Heart left ventricle (tissue), 16 donors: Measurements from ENCODE around the gene ELK3. TPM values are rescaled to one million over a fixed set of nuclear protein-coding genes. Genes with fewer than 3 reads are reported as not detected.

ENCODE experiments used
- ATAC-seq, 4 donors: fragments of 200-7000 bp; cut with Tn5 transposase; one replicate each; pipeline ENCODE4 v1.9.1; 2020 to 2022; ENCODE audit warnings: moderate library complexity in 4 of 4, mild to moderate bottlenecking in 3 of 4, moderate number of reproducible peaks in 1 of 4
- DNase-seq, 5 donors: peaks; one replicate each; pipeline ENCODE4 v3.0.0-alpha.2; 2020
- H3K27ac ChIP-seq, 12 donors: fragments of 200-600 bp; sonication (generic) in 4 of 12; one replicate each; pipeline versions ENCODE4 v1.5.0 to v1.8.0; 2016 to 2022; ENCODE audit warnings: mild to moderate bottlenecking in 2 of 12
- H3K27me3 ChIP-seq, 9 donors: fragments of 200-600 bp; sonication (generic) in 2 of 9; one replicate each; pipeline versions ENCODE4 v1.5.1 to v1.8.0; 2016 to 2022; ENCODE audit warnings: mild to moderate bottlenecking in 3 of 9
- H3K36me3 ChIP-seq, 9 donors: fragments of 200-600 bp; sonication (generic) in 2 of 9; one replicate each; pipeline versions ENCODE4 v1.5.0 to v1.8.0; 2018 to 2022; ENCODE audit warnings: mild to moderate bottlenecking in 2 of 9
- H3K4me1 ChIP-seq, 12 donors: fragments of 200-600 bp; sonication (generic) in 4 of 12; one replicate each; pipeline versions ENCODE4 v1.5.0 to v1.8.0; 2016 to 2022; ENCODE audit warnings: mild to moderate bottlenecking in 3 of 12
- H3K4me3 ChIP-seq, 12 donors: fragments of 200-600 bp; sonication (generic) in 4 of 12; one replicate each; pipeline versions ENCODE4 v1.5.0 to v1.8.0; 2017 to 2022; ENCODE audit warnings: mild to moderate bottlenecking in 9 of 12, moderate library complexity in 4 of 12
- H3K9me3 ChIP-seq, 12 donors: fragments of 200-600 bp; sonication (generic) in 4 of 12; one replicate each; pipeline versions ENCODE4 v1.5.0 to v1.8.0; 2016 to 2022; ENCODE audit warnings: mild to moderate bottlenecking in 1 of 12
- POLR2A ChIP-seq, 2 donors: fragments of 450-650 bp; IDR thresholded peaks; one replicate each; pipeline ENCODE4 v1.6.1; 2017; ENCODE audit warnings: antibody characterized with exemption in 2 of 2, mild to moderate bottlenecking in 2 of 2, moderate library complexity in 2 of 2
- WGBS, 4 donors: extraction: QIAGEN DNeasy Blood & Tissue Kit in 2 of 4; methylation state at CpG; one replicate each; pipeline versions ENCODE4 v1.1.5 to v1.1.7; 2013 to 2018; 5-methylcytosine and 5-hydroxymethylcytosine counted together
- intact Hi-C, 10 donors: fragments of 100-400 bp; cut with DNase I; formaldehyde crosslinking; loops; one replicate each; pipeline versions ENCODE4 v1.11.1 to v1.14.2; 2022
- polyA plus RNA-seq, 2 donors: library from polyadenylated mRNA; stranded (reverse); fragments of 200-250 nt; gene quantifications; one replicate each; pipeline ENCODE4 v1.2.3, GENCODE V29; 2013
- total RNA-seq, 9 donors: library from RNA; depleted of rRNA in 2 of 9; stranded (reverse); fragments of >200 nt in 2 of 9; fragmentation: NEBNext Ultra II Directional in 3 of 9; extraction: Animal tissue kit (Norgen Biotek cat#: 25700) in 3 of 9; gene quantifications; one replicate each; pipeline versions ENCODE4 v1.1.0 to v1.2.4, GENCODE V29; 2016 to 2023
- TF ChIP-seq, protein P1 (sequence below), 12 donors: fragments of 200-600 bp; sonication (generic) in 4 of 12; IDR thresholded peaks; one replicate each; pipeline versions ENCODE4 v1.5.0 to v1.8.0; 2018 to 2022; ENCODE audit warnings: antibody characterized with exemption in 12 of 12, mild to moderate bottlenecking in 5 of 12
- donor health status: ischemic (EF 13 %, LVEDD 7.1; RV severe dilation, severe dysfunction).
- donor health status: healthy with polysubstance abuse.
- donor health status: DM: no; HTN: yes; CAD: no.
- donor health status: DM: no; HTN: no; CAD: no.
- donor health status: ischemic (EF 25% LVEDD 6.9; RV normal size, moderate dysfunction).
- donor health status: ischemic (EF 25% LVEDD 5.7; RV mildly dilated, moderate dysfunction).
- donor health status: healthy.
- donor health status: DM: yes; HTN: yes; CAD: no.
- donor health status: ischemic (EF 35%, LVEDD 5.7; RV mildly dilated, moderate dysfunction).
- donor health status: nonischemic (EF 11% LVEDD 7.7; RV severe dilation, severe dysfunction).
- donor health status: DM: yes; HTN: yes; CAD: no.
- donor health status: PGD.
- donor health status: ischemic (EF 29% LVEDD 5.4; RV normal size, mild dysfunction).
- donor health status: nonischemic (EF 23%, LVEDD 6.1; RV moderate dilation, normal function).

The ELK3 gene
- total and polyA plus RNA-seq, 11 donors = 5.7 to 42.3 (median 18.6) TPM

- ATAC-seq (no peak), DNase-seq (no peak)
- peaks cover 0 to 100% (median 91%) of the 10 kb centered on the region in 9 donors for H3K36me3 ChIP-seq
- no peaks in the 10 kb centered on the region for H3K4me1 ChIP-seq
- no peak for TF ChIP-seq POLR2A (IDR thresholded peaks at IDR 0.05)
- TF ChIP-seq, protein P1, sequence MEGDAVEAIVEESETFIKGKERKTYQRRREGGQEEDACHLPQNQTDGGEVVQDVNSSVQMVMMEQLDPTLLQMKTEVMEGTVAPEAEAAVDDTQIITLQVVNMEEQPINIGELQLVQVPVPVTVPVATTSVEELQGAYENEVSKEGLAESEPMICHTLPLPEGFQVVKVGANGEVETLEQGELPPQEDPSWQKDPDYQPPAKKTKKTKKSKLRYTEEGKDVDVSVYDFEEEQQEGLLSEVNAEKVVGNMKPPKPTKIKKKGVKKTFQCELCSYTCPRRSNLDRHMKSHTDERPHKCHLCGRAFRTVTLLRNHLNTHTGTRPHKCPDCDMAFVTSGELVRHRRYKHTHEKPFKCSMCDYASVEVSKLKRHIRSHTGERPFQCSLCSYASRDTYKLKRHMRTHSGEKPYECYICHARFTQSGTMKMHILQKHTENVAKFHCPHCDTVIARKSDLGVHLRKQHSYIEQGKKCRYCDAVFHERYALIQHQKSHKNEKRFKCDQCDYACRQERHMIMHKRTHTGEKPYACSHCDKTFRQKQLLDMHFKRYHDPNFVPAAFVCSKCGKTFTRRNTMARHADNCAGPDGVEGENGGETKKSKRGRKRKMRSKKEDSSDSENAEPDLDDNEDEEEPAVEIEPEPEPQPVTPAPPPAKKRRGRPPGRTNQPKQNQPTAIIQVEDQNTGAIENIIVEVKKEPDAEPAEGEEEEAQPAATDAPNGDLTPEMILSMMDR (IDR thresholded peaks at IDR 0.05) = no peak
- H3K9me3 ChIP-seq = no peaks in the 10 kb centered on the region
- H3K4me3 ChIP-seq = no peak overlapping the region
- H3K27me3 ChIP-seq = no peaks in the 10 kb centered on the region
- intact Hi-C loops = loop anchor here in 2 of 10 donors (5.0 to 10.0 kb wide), 2 partner anchors 112 to 220 kb away; no protein-coding TSS in a partner anchor
- no peak overlapping the region for H3K27ac ChIP-seq
These were observed 91.0 kb downstream of the ELK3 start for GRCh38 chr12:96285158-96285557.

DNA sequence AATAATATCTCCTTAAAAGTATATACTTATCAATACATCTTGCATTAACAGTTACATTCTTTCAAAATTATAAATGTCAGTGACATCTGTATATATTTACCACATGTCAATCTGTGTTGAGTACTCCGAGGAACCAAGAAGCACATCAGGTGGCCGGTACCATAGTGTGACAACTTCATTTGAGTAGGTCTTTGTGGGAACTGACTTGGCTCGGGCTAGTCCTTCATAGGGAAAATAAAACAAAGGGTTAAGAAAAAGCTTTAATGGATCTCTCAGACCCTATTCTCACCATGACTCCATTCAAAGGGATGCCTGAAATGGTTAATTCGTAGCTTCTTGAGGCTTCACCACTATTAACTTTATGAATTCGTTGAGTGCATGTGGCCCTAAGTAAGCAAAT lies 94.9 kb downstream of the ELK3 start:
- H3K4me1 ChIP-seq = no peaks in the 10 kb centered on the region
- no peaks in the 10 kb centered on the region for H3K9me3 ChIP-seq
- no peak for TF ChIP-seq POLR2A (IDR thresholded peaks at IDR 0.05)
- TF ChIP-seq, protein P1 (IDR thresholded peaks at IDR 0.05) = no peak
- peaks cover 0 to 99% (median 89%) of the 10 kb centered on the region in 9 donors for H3K36me3 ChIP-seq
- no peak overlapping the region for H3K4me3 ChIP-seq
- H3K27me3 ChIP-seq = no peaks in the 10 kb centered on the region
- ATAC-seq = no peak
- intact Hi-C loops = loop anchor here in 2 of 10 donors (5.0 to 10.0 kb wide), 2 partner anchors 108 to 216 kb away; no protein-coding TSS in a partner anchor
- H3K27ac ChIP-seq = no peak overlapping the region
- DNase-seq = no peak
- 81 to 90% (median 86%) methylated on average over 5 of the region's 5 CpGs for WGBS, 4 donors

DNA sequence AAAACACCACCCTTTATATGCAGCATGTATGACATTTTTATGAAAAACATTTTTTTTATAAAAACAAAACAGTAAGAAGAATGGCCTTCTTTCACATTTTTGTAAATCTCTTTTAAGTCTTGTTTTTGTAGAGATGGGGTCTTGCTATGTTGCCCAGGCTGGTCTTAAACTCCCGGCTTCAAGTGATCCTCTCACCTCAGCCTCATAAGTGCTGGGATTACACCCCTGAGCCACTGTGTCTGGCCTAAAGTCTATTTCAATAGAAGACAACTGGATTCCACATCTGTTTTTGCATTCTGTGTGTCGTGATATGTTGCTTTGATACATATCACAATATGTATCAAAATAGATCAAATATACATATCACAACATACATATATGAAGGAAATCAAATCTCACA lies 98.9 kb downstream of the ELK3 start:
- Histone ChIP-seq H3K4me3 (no peak overlapping the region), H3K36me3 (peaks cover 0 to 94% (median 77%) of the 10 kb centered on the region in 9 donors), H3K27me3 (no peaks in the 10 kb centered on the region), H3K4me1 (no peaks in the 10 kb centered on the region), H3K9me3 (no peaks in the 10 kb centered on the region), H3K27ac (no peak overlapping the region)
- TF ChIP-seq, protein P1 (IDR thresholded peaks at IDR 0.05) = no peak
- no peak for TF ChIP-seq POLR2A (IDR thresholded peaks at IDR 0.05)
- 92 to 100% (median 98%) methylated on average over 2 of the region's 2 CpGs for WGBS, 4 donors
- ATAC-seq (no peak), DNase-seq (no peak)
- intact Hi-C loops = no loop called here

- Histone ChIP-seq H3K27me3 (no peaks in the 10 kb centered on the region), H3K36me3 (peaks cover 0 to 94% (median 76%) of the 10 kb centered on the region in 9 donors), H3K27ac (no peak overlapping the region), H3K4me1 (no peaks in the 10 kb centered on the region), H3K4me3 (no peak overlapping the region), H3K9me3 (no peaks in the 10 kb centered on the region)
- ATAC-seq (no peak), DNase-seq (no peak)
- 75 to 81% (median 79%) methylated on average over 3 of the region's 3 CpGs for WGBS, 4 donors
- no peak for TF ChIP-seq POLR2A (IDR thresholded peaks at IDR 0.05)
- TF ChIP-seq, protein P1 (IDR thresholded peaks at IDR 0.05) = no peak
- intact Hi-C loops = no loop called here
These were observed 100.7 kb downstream of the ELK3 start for GRCh38 chr12:96294831-96295230.
